Epithelial cell of esophagus (primary cell): ENCODE data around the gene ALAS1.

ENCODE experiments used
- DNase-seq: peaks from one replicate; pipeline ENCODE4 v3.0.0; 2010; ENCODE audit warnings: low read depth
- H3K4me3 ChIP-seq: 2 replicates; pipeline ENCODE4 v1.5.1; 2011; ENCODE audit warnings: mild to moderate bottlenecking, low read length, control low read depth
- TF ChIP-seq, protein P1 (sequence below): IDR thresholded peaks from 2 replicates; pipeline ENCODE4 v1.5.1; 2011; ENCODE audit warnings: low read depth, mild to moderate bottlenecking, low read length, control low read depth, inconsistent platforms; ENCODE audit not compliant: insufficient read depth; ENCODE audit errors: missing control alignments

Gene ALAS1

GRCh38 chr3:52194485-52195290 is 3.3 kb upstream of the ALAS1 start:
- TF ChIP-seq, protein P1, sequence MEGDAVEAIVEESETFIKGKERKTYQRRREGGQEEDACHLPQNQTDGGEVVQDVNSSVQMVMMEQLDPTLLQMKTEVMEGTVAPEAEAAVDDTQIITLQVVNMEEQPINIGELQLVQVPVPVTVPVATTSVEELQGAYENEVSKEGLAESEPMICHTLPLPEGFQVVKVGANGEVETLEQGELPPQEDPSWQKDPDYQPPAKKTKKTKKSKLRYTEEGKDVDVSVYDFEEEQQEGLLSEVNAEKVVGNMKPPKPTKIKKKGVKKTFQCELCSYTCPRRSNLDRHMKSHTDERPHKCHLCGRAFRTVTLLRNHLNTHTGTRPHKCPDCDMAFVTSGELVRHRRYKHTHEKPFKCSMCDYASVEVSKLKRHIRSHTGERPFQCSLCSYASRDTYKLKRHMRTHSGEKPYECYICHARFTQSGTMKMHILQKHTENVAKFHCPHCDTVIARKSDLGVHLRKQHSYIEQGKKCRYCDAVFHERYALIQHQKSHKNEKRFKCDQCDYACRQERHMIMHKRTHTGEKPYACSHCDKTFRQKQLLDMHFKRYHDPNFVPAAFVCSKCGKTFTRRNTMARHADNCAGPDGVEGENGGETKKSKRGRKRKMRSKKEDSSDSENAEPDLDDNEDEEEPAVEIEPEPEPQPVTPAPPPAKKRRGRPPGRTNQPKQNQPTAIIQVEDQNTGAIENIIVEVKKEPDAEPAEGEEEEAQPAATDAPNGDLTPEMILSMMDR, result no peak
- H3K4me3 ChIP-seq, result no peak overlapping the region
- no peak for DNase-seq

- H3K4me3 ChIP-seq, result no peak overlapping the region
- DNase-seq, result no peak
- TF ChIP-seq, protein P1, result no peak
These were observed 2.7 kb upstream of the ALAS1 start for GRCh38 chr3:52195291-52195597.

GRCh38 chr3:52195823-52196331 is 2.1 kb upstream of the ALAS1 start:
- DNase-seq, result peak; percentile 69
- TF ChIP-seq, protein P1, result no peak
- no peak overlapping the region for H3K4me3 ChIP-seq

GRCh38 chr3:52196977-52197376 is 983 bp upstream of the ALAS1 start:
- TF ChIP-seq, protein P1, result no peak
- H3K4me3 ChIP-seq, result no peak overlapping the region
- DNase-seq, result no peak

GRCh38 chr3:52197499-52197841 is 490 bp upstream of the ALAS1 start:
- DNase-seq, result no peak
- H3K4me3 ChIP-seq, result peak overlapping the region; percentile 80
- TF ChIP-seq, protein P1, result no peak

GRCh38 chr3:52198643-52199608 is 966 bp downstream of the ALAS1 start:
- DNase-seq, result no peak
- H3K4me3 ChIP-seq, result peak overlapping the region; percentile 80
- TF ChIP-seq, protein P1, result no peak
